ENCODE results near the gene ERBB2.

DNA sequence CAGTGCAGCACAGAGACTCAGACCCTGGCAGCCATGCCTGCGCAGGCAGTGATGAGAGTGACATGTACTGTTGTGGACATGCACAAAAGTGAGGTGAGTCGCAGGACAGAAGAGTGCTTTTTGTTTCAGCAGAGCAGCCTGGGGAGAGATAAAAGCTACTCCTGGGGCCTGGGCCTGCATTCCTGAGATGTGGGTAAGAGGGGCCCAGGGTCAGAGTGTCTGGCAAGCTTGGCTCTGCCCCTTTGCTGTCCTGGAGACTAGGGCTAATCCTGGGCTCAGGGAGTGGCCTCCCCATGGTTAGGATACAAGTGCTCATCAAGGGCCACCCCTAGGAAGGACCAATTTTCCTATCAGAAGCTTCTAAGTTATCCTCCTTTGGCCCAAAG lies 4.8 kb upstream of the ERBB2 start:
- TF ChIP-seq, protein P1, sequence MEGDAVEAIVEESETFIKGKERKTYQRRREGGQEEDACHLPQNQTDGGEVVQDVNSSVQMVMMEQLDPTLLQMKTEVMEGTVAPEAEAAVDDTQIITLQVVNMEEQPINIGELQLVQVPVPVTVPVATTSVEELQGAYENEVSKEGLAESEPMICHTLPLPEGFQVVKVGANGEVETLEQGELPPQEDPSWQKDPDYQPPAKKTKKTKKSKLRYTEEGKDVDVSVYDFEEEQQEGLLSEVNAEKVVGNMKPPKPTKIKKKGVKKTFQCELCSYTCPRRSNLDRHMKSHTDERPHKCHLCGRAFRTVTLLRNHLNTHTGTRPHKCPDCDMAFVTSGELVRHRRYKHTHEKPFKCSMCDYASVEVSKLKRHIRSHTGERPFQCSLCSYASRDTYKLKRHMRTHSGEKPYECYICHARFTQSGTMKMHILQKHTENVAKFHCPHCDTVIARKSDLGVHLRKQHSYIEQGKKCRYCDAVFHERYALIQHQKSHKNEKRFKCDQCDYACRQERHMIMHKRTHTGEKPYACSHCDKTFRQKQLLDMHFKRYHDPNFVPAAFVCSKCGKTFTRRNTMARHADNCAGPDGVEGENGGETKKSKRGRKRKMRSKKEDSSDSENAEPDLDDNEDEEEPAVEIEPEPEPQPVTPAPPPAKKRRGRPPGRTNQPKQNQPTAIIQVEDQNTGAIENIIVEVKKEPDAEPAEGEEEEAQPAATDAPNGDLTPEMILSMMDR (IDR thresholded peaks at IDR 0.05), result no peak
- TF ChIP-seq POLR2A (IDR thresholded peaks at IDR 0.05) (no peak), POLR2AphosphoS5 (IDR thresholded peaks at IDR 0.05; ENCODE audit: insufficient read depth in 1 of 2, low read depth in 1 of 2) (no peak)

All from vagina (tissue), 2 donors.